A204.1 (cell line): ENCODE measurements around the gene MUC4.
"Not testable (repeated sequence)": the region's sequence is repeated elsewhere in the genome, so short reads cannot be mapped to it uniquely, and the experiment has no call there.

Experiments used
- FAIRE-seq: peaks from 2 replicates; lab custom pipeline; 2012; peaks lifted over from hg19 to GRCh38; lab: Jason Lieb, UNC

MUC4 gene

DNA sequence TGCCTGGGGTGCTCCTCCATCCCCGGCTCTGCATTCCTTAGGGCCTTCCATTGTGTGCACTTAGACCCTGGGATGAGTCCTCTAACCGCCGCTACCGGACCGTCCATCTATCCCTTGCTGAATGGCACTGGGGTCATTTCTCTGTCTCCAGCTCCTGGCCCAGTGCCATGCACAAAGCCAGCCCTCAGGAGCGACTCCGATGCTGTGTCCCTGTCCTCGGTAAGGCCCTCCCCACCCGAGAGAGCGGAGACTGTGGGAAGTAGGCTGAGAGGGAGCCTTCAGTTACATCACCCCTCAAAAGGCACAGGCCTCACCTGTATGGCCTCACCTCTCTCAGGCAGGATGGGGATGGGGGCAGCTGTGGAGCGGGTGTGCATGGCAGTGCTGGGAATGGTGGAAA lies 33.8 kb downstream of the MUC4 start:
- FAIRE-seq, result no peak

DNA sequence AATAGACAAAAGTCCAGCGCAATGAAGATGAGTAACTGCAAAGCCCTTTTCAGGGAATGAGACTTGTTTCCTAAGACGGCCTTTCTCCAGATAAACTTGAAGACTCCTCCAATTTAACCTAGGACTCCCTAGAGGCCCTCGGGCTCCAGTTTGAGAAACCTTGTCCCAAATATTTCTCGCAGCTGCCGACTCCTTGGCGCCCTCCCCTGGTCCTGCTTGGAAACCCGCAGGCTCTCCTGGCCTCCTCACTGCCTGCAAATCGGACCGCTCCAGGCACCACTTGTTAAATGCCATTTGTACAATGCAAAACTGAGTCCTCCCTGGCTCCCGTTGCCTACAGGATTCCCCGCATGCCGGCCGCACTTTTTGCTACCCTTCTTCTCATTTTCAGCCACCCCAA lies 36.8 kb downstream of the MUC4 start:
- FAIRE-seq, result no peak

DNA sequence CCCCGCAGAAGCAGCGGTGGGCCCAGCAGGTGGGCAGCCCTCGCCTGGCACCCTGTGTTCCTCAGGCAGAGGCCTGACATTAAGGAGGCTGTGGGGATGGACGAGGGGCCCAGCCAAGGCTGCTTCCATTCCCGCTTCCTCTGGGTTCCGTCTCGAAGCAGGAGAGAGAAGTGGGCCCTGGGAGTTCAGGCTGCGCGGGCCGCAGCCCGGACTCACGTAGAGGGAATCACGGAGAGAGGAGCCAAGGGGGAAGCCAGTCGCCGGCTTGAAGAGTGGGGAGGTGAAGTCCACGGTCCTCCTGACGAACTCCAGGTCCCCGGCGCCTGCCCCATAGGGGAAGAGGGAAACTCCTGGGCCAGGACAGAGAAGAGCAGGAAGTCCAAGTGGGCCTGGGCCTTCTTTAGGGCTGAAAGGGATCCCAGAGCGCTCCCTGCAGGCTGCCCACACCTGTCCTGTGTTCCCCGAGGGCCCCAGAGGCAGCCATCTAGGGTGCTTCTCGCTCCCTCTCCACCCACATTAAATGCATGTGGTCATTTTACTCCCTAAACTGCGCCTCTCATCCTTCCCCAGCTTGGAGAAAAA lies 37.7 kb downstream of the MUC4 start:
- FAIRE-seq, result no peak

DNA sequence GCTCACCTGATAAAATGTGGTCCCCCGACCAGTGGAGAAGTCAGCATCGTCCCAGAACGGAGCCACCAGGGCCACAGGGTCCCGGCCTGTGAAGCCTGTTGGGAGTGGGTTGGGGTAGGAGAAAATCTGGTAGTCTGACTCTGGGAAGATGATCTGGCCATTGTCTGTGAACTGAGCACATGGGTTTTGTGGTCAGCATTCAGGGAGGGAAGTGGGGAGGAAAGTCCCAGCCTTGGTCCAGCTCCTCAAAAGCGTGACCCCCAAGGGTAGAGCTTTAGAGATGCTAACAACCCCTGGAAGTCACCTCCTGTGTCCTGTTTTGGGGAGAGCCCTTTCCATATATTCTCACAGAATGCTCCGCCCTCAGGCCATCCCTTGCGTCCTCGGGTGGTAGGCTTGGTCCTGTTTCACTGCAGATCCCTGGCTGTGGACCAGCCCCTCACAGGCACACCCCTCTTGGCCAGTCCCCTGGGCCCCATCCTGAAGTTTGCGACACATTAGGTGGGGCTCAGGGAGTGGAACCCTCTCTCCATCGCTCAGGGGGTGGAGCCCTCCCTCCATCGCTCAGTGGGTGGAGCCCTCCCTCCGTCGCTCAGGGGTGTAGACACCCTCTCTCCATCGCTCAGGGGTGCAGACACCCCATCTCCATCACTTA lies 40.0 kb downstream of the MUC4 start:
- no peak for FAIRE-seq

DNA sequence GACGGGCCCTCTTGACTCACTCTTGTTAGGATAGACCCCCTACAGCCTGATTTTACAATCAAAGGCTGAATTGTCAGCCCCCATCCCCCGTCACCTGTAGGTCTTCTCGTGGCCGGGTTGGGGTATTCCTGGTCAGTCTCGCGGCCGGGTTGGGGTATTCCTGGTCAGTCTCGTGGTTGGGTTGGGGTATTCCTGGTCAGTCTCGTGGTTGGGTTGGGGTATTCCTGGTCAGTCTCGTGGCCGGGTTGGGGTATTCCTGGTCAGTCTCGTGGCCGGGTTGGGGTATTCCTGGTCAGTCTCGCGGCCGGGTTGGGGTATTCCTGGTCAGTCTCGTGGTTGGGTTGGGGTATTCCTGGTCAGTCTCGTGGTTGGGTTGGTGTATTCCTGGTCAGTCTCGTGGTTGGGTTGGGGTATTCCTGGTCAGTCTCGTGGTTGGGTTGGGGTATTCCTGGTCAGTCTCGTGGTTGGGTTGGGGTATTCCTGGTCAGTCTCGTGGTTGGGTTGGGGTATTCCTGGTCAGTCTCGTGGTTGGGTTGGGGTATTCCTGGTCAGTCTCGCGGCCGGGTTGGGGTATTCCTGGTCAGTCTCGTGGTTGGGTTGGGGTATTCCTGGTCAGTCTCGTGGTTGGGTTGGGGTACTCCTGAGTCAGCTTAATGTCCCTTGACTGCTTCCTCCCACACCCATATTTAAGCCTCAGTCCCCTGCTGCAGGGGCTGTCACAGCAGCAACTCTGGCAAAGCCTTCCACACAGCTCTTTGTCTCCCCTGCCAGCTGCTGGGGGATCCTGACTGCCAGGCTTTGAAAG lies 40.7 kb downstream of the MUC4 start:
- FAIRE-seq, result not testable (repeated sequence)

DNA sequence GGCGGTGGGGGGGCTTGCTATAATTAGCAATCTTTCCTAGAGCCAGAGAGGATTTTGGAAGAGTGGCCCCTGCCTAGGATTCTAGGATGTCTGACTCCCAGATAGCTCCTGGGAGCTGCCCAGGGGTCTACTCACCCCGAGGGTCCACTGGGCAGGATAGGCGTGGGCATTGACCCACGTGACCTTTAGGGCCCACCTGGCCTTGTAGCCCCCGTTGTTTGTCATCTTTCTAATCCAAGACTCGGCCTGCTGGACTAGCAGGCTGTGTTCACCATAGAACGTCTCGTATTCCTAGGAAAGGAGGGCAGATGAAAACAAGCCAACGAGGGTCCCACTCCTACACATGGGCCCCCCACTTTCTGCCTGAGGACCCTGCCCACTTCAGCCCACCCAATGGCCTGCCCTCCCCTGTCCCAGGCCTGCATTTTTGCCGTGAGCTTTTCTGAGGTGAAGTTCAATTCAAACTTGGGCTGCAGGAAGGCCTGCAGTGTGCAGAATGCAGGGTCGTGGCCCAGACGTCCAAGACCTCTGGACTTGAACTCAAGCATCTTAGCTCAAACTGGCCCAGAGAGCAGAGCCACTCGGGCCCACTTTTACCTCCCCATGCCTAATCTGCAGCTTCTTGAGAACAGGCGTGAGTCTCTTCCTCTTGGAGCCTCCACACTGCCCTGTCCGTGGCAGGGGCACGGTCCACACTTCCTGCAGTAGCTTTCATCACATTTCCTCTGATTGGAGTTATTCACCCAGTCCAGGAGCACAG lies 41.5 kb downstream of the MUC4 start:
- no peak for FAIRE-seq

DNA sequence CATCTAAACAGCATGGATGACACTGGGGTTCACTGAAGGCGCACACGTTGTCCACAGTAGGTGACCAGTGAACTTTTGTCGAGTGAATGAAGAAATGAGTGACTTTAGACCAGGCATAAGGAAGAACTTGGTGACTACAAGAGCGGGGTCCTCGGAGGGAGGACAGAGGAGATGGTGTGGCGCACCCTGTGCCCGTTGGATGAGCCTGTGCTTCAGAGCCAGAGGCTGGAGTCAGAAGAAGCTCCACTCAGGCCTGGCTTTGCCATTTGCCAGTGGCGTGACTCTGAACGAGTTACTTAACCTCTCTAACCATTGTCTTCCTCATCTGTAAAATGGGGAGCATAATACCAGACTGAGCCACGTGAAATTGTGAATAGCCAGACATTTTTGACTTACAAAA lies 42.2 kb downstream of the MUC4 start:
- no peak for FAIRE-seq

DNA sequence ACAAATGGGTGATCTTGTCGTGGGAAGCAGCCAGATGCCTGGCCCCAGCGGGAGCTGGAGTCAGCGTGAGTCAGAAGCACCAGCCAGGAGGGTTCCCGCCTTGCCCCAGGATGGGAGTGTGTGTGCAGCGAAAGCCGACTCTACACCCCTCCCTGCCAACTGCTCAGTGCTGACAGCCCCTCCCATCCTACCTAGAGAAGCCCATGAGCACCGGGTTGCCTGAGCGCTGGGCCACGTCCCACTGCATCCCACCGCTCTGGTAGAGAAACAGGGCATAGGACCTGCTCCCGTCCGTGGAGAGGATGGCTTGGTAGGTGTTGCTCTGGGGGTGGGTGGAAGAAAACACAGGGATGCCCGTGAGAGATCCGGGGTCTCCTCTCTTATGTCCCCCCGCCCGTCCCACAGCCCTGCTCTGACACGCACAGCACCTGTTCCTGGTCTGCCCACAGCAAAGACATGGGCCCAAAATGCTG lies 42.9 kb downstream of the MUC4 start:
- FAIRE-seq, result no peak

DNA sequence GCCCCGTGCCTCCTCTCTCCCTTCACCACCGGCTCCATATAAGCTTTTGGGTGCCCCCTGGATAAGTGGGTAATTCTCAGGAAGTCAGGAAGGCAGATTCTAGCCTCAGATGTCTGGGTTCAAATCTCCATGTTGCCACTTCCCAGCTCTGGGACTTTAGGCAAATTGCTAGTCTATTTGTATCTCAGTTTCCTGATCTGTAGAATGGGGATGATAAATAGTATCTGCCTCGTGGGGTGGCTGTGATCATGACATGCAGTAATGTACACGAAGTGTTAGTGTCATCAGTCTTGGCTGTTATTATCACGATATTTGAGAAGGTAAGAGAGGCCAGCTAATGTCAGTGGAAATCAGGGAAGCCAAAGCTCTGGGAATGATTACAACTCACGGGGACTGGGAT lies 43.3 kb downstream of the MUC4 start:
- no peak for FAIRE-seq

DNA sequence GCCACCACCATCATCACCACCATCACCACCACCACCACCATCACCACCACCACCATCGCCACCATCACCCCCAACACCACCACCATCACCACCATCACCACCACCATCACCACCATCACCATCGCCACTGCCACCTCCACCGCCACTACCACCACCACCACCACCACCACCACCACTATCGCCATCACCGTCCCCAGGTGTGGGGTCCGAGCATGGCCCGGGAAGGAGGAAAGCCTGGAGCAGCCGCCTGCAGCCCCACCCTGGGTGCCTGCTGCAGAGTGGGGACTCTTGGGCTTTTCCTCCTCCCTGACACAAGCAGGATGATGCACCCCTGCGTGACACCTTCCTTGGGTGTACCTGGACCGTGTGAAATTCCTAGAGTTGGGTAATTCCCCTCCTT lies 43.9 kb downstream of the MUC4 start:
- no peak for FAIRE-seq

DNA sequence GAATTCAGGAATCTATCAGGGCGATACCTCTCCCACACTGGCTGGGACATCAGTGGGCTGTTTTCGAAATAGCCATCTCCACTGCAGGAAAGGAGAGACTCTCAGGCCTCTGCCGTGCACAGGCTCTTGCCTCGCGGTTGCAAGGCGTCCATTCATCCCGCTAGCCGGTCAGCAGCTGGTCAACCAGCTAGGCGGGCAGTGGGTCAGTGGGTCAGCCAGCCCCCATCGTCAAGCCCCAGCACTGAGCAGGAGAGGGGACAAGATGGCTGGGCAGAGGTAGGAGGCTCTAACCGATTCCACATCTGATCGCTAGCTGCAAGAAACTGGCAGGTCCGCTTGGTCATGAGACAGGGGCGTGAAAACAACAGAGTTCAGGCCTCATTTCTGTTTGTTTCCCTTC lies 45.1 kb downstream of the MUC4 start:
- no peak for FAIRE-seq

DNA sequence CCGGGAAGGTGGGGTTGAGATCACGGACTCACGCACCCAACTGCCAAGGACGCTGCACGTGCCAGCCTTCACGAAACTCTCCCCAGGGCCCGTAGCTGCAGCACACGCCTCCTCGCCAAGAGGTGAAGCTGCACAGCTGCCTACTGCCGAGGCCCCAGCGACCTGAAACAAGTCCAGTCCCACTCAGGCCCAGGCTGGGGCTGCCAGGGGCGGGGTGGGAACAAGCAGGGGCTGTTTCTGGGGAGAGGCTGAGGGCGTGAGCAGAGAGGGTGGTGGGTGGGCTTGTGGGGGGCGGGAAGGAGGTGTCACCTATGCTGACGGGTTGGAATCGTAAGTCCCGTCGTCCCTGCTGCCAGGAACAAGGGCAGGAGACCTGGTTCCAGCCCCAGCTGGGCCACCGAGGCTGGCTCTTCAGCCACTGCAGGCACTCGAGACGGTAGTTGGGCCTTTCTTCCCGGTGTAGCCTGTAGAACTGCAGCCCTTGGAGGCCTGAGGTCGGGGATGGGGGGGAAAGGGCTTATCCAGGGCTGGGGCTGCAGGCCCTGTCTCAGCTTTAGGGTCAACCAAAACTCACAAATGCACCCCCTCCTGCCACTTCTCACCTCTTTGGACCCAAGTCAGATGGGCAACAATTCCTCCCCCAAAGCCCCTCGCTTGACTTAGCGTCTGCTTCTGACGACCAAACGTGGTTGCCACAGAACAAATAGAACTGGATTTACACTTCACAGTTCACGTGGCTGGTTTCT lies 46.6 kb downstream of the MUC4 start:
- no peak for FAIRE-seq

DNA sequence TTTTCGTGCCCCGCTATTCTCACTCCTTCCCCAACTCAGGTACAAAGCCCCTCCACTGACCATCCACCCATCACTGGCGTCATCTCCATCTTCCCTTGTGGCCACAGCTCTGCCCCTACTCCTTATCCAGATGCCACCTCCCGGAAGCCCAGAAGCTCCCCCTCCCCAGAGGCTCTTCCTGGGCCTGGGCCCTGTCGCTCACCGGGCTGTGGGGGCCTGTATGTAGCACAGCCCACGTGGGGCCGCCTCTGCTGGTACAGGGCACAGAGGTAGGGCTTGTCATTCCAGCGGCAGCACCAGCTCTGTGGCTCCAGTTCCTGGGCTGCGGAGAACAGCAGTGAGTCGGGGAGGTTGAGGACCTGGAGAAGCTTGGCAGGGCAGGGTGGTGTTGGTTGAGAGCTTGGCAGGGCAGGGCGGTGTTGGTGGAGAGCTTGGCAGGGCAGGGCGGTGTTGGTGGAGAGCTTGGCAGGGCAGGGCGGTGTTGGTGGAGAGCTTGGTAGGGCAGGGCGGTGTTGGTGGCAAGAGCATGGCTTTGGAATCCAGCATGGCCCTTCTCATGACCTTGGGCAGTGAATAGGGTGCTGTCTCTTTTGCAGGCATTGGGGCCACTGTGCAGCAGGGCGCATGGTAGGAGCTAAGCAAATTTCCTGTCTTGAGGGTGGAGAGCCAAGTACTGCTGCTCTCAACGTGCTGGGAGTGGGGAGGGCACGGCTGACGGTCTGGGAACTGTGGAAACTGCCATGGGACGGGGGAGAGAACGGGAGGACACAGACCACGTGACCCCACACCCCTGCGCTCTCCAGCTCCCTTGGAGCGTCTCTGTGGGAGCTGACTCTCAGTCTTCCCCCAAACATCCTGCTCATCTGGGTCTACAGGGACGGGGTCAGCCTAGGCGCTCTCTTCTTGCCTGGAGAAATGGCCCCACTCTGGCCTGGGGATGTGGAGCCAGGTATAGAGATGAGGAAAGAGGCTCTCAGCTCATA lies 47.6 kb downstream of the MUC4 start:
- FAIRE-seq, result no peak

DNA sequence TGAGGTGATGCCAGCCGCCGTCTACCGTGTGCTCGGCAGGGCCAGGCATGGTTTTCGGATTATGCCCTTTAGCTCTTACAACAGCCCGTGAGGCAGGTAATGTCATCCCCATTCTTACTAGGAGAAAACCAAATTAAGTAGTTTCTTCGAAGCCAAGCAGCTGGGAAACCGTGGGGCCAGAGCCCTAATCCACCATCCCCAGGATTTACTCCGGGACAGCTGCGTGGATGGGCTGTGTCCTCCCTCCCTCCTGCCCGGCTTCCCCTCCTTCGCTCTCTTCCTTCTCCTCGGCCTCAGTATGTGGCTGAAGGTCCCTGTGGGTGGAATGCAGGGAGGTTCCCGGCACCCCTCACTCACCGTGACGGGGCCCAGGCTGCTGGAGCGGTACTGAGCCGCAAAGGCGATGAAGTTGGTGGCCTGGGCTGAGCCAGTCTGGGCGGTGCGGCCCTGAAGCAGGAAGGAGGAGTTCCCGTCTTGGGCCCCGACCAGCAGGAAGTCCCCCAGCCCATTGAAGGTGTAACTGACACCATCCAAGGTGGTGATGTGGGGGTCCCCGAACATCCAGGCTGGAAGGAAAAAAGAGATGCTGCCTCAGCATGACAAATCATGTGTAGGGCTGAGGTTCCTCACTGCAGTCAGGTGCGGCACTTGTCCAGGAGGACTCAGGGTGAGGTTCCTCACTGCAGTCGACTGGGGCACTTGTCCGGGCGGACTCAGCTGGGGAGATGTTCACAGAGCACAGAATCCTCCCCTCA lies 48.5 kb downstream of the MUC4 start:
- FAIRE-seq, result no peak

DNA sequence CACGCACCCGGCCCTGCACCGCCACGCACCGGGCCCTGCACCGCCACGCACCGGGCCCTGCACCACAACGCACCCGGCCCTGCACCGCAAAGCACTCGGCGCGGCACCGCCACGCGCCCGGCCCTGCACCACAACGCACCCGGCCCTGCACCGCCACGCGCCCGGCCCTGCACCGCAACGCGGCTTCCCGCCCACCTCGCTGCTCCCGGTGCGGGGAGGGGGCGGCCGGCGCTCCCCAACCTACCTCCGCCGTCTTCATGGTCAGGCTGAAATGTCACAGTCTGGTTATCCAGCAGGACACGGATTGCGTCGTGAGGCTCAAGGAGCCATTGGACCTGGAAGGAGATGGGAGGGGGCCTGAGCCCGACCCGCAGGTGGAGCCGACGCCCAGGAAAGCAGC lies 49.1 kb downstream of the MUC4 start:
- FAIRE-seq, result no peak

DNA sequence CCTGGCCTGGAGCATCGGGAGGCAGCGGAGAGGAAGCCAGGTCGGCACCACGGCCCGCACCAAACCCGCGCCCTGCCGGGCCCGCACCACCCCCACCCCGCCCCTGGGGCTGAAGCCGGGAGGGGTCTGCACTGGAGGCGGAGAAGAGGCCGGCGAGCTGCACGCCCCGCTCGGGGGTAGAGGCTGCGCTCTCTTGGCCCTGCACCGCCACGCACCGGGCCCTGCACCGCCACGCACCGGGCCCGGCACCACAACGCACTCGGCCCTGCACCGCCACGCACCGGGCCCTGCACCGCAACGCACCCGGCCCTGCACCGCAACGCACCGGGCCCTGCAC lies 49.5 kb downstream of the MUC4 start:
- no peak for FAIRE-seq

DNA sequence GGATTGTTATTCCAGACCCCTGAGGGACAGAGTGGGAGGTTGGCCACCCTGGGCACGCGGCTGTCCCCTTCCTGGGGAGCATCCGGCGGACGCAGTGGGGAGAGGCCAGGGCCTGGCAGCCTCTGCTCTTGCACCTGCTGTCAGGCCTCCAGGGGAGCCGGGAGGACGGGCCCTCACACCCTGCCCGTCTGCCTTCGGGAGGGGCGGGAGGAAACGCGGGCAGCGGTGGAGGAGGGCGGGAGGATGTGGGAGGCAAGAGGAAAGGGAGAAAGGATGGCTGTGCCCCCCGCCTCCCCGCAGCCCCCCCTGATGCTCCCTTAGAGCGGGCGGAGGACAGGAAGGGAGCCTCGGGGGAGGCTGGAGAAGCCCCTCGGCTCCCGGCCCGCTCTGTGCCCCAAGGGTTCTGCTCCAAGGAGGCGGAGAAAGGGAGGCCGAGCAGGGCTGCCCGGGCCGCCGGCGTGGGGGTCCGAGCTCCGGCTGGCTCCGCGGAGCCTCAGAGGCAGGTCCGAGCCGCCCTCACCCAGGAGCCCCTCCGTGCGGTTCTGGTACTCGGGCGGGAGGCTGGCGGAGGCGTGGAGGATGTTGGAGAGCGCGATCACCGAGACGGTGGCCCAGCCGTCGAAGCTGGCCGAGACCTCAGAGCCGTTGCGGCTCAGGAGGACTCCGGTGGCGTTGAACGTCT lies 50.0 kb downstream of the MUC4 start:
- no peak for FAIRE-seq

DNA sequence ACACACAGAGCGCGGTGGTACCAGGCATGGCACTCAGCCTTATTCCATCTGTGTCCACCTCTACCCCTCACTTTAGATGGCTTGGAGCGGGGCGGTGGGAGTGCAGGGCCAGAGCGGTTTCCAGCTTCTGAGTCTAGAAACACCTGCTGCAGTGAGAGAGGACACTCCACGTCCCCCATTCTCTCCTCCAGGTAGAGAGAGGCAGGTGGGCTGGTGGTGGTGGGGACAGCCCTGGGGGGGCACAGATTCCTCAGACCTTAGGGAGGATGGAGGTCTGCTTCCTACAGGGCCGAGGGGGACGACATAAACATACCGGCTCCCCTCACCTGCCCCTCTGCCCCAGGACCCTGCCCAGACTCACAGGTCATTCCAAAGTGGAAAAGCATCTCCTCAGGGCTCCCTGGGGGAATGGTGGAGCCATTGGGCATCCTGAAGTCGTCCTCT lies 50.6 kb downstream of the MUC4 start:
- FAIRE-seq, result no peak

DNA sequence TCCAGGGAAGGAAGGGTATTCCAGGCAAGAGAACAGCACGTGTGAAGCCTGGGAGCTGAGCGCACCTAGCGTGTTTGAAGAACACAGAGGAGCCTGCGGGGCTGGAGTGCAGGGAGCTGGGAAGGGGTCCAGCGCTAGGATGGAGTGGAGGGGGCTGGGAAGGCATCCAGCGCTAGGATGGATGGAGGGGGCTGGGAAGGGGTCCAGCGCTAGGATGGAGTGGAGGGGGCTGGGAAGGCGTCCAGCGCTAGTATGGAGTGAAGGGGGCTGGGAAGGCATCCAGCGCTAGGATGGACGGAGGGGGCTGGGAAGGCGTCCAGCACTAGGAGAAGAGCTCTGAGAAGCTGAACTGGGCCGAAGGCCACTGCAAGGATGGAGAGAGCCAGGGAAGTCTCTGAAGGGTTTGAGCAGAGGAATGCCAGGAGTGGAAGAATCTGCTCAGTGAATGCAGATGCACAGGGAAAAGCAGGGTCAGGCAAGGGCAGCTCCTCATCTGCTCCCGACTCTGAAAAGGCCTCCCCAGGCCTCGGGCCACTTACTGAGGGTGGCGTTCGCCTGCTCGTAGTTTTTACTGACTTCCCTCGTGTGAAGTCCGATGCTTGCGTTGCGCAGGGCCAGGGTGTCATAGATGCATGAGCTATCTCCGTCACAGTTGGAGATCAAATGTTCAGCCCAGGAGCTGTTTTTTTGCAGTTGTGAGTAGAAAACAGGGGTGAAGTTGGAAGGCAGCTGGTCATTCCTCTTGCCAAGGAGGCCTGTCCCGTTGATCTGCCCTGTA lies 51.2 kb downstream of the MUC4 start:
- FAIRE-seq, result no peak
